22Rv1 (cell line): ENCODE results near the gene CAMTA1.

Experiments used
- ZFX ChIP-seq: fragments of 450-650 bp; IDR thresholded peaks from 2 replicates; pipeline ENCODE4 v1.6.1; 2017; ENCODE audit warnings: antibody characterized with exemption, borderline replicate concordance
- TF ChIP-seq, protein P1 (sequence below): fragments of 450-650 bp; IDR thresholded peaks from 2 replicates; pipeline ENCODE4 v1.5.1; 2017; ENCODE audit warnings: mild to moderate bottlenecking

DNA sequence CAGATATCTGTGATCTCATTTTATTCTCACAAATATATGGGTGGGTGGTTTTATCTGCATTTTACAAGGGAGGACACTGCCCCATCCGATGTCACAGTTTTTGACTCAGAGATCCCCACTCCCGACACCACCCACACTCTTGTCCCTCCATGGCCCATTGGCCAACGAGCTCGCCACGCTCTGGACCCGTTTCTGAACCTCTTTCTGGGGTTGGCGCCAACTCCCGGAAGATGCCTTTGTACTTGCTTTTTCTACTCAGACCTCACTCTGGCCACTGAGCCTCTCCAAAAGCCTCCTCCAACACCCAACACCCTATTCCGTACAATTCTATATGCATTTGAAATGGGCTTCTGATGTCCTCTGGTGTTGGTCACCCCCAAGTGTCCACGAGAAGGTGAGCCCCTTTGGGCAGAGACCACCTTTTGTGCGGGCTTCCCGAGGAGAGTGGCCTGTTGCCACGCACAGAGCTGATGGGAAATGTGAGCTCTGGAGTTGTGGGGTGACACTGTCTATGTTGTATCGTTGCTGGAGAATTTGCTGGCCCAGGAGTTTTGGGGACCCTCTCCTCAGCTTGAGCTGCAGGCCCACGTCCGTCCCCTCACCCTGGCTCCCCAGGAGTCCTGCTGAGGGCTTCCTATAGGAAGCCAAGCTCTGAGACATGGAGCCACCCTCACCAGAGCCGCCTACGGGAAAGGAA lies 618.9 kb downstream of the CAMTA1 start:
- TF ChIP-seq, protein P1, sequence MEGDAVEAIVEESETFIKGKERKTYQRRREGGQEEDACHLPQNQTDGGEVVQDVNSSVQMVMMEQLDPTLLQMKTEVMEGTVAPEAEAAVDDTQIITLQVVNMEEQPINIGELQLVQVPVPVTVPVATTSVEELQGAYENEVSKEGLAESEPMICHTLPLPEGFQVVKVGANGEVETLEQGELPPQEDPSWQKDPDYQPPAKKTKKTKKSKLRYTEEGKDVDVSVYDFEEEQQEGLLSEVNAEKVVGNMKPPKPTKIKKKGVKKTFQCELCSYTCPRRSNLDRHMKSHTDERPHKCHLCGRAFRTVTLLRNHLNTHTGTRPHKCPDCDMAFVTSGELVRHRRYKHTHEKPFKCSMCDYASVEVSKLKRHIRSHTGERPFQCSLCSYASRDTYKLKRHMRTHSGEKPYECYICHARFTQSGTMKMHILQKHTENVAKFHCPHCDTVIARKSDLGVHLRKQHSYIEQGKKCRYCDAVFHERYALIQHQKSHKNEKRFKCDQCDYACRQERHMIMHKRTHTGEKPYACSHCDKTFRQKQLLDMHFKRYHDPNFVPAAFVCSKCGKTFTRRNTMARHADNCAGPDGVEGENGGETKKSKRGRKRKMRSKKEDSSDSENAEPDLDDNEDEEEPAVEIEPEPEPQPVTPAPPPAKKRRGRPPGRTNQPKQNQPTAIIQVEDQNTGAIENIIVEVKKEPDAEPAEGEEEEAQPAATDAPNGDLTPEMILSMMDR: no peak
- no peak for TF ChIP-seq ZFX
